ENCODE results near the gene MGAT1. TPM values are rescaled to one million over a fixed set of nuclear protein-coding genes. Genes with fewer than 3 reads are reported as not detected.

MGAT1 gene
- total RNA-seq, result 137 and 140 TPM in 2 replicates
- long read RNA-seq, transcript MGAT1-201 (2 exons, 2,761 nt), result major isoform, 57 of 83 reads
- long read RNA-seq, partial matches to known transcripts, result 1 of 83 reads
- long read RNA-seq, other reads (novel, unspliced or antisense), result 20 of 83 reads

DNA sequence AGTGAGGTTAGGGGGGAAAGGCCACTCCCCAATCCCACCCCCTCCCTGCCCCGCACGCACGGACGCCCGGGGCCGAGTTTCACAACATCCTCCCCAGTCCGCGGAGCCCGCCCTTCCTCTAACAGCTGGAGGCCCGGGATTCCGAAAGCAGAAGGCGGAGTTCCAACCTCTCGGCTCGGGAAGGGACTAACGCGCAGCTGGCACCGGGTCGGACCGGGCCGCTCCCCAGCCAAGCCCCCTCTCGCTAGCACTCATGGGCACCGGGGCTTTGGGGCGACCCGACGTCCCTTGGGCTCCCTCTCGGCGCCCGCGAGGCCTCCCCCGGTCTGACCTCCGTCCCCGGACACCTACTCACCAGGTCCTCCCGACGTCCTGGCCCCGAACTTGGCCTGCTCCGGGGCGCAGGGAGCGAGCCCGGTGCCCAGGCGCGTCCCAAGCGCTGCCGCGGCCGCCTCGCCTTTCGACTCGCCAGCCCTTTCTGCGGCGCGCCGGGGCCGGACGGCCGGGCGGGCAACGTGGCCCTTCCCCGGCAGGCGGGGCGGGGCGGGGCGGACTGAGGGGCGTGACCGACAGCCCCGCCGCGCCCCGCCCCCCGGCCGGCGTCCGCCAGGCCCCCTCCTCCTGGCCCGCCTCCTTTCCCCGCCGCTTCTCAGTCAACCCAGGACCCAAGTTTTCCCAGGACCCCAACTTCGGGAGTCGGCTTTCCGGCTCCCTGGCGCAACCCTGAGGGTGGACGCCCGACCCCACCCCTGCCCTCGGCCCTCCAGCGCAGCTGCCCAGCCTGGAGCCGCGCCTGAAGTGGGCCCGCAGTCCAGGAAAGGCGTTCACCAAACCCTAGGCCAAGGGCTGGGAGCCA is at the start of gene MGAT1:
Gene MGAT1 (minus strand): TSS at position 482 of the 856 bp plus-strand sequence. CDS start 9,835 bp downstream, outside the sequence.
- H3K36me3 Mint-ChIP-seq (ENCODE audit: unreplicated experiment), result peaks cover 5% of the 10 kb centered on the region
- peaks cover 76% of the 10 kb centered on the region for H3K4me1 Mint-ChIP-seq (ENCODE audit: unreplicated experiment)
- peak within 1 kb of the TSS; percentile 84 for H3K4me3 Mint-ChIP-seq (ENCODE audit: unreplicated experiment)
- H3K9me3 Mint-ChIP-seq (ENCODE audit: unreplicated experiment), result no peaks in the 10 kb centered on the region
- peak within 1 kb of the TSS; percentile 93 for H3K27ac Mint-ChIP-seq (ENCODE audit: unreplicated experiment)
- no peak for TF ChIP-seq CTCF (IDR thresholded peaks at IDR 0.05)
- peak; percentile 93 for DNase-seq (ENCODE audit: extremely low spot score, unreplicated experiment)
- H3K27me3 Mint-ChIP-seq (ENCODE audit: unreplicated experiment), result no peaks in the 10 kb centered on the region

DNA sequence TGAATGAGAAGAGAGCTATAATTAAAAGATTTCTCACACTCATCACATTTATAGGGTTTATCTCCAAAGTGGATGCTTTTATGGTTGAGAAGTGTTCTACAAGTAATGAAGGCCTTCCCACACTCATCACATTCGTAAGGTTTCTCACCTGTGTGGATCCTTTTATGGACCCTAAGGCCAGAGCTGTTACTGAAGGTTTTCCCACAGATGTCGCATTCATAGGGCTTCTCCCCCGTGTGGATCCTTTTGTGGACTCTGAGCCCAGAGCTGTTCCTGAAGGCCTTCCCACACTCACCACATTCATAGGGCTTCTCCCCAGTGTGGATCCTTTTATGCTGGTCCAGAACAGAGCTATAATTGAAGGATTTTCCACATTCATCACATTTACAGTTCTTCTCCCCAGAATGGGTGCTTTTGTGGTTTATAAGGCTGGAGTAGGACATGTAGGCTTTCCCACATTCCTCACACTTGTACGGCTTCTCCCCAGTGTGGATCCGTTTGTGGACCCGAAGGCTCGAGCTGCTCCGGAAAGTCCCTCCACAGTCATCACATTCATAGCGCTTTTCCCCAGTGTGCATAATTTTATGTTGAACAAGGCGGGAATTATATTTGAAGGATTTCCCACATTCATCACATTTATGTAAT is 48.0 kb upstream of the MGAT1 start:
- no peak for TF ChIP-seq CTCF (IDR thresholded peaks at IDR 0.05)
- Mint-ChIP-seq H3K9me3 (ENCODE audit: unreplicated experiment) (peaks cover 74% of the 10 kb centered on the region), H3K4me3 (ENCODE audit: unreplicated experiment) (no peak overlapping the region), H3K27ac (ENCODE audit: unreplicated experiment) (no peak overlapping the region), H3K27me3 (ENCODE audit: unreplicated experiment) (no peaks in the 10 kb centered on the region), H3K36me3 (ENCODE audit: unreplicated experiment) (peaks cover 93% of the 10 kb centered on the region), H3K4me1 (ENCODE audit: unreplicated experiment) (no peaks in the 10 kb centered on the region)
- no peak for DNase-seq (ENCODE audit: extremely low spot score, unreplicated experiment)

DNA sequence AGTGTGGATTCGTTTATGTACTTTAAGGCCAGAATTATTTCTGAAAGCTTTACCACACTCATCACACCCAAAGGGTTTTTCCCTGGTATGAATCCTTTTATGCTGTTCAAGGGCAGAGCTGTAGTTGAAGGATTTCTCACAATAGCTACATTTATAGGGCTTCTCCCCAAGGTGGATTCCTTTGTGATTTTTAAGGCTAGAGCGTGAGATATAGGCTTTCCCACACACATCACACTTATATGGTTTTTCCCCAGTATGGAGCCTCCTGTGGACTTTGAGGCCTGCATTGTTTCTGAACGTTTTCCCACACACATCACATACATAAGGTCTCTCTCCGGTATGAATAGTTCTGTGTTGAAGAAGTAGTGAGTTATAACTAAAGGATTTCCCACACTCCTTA is 47.2 kb upstream of the MGAT1 start:
- H3K4me3 Mint-ChIP-seq (ENCODE audit: unreplicated experiment), result no peak overlapping the region
- H3K27me3 Mint-ChIP-seq (ENCODE audit: unreplicated experiment), result no peaks in the 10 kb centered on the region
- peaks cover 74% of the 10 kb centered on the region for H3K9me3 Mint-ChIP-seq (ENCODE audit: unreplicated experiment)
- no peaks in the 10 kb centered on the region for H3K4me1 Mint-ChIP-seq (ENCODE audit: unreplicated experiment)
- peaks cover 88% of the 10 kb centered on the region for H3K36me3 Mint-ChIP-seq (ENCODE audit: unreplicated experiment)
- no peak overlapping the region for H3K27ac Mint-ChIP-seq (ENCODE audit: unreplicated experiment)
- TF ChIP-seq CTCF (IDR thresholded peaks at IDR 0.05), result no peak
- DNase-seq (ENCODE audit: extremely low spot score, unreplicated experiment), result no peak

GRCh38 chr5:180848878-180849277 is 46.3 kb upstream of the MGAT1 start:
- H3K4me3 Mint-ChIP-seq (ENCODE audit: unreplicated experiment), result no peak overlapping the region
- no peaks in the 10 kb centered on the region for H3K4me1 Mint-ChIP-seq (ENCODE audit: unreplicated experiment)
- DNase-seq (ENCODE audit: extremely low spot score, unreplicated experiment), result no peak
- peaks cover 67% of the 10 kb centered on the region for H3K9me3 Mint-ChIP-seq (ENCODE audit: unreplicated experiment)
- H3K27ac Mint-ChIP-seq (ENCODE audit: unreplicated experiment), result no peak overlapping the region
- H3K27me3 Mint-ChIP-seq (ENCODE audit: unreplicated experiment), result no peaks in the 10 kb centered on the region
- no peak for TF ChIP-seq CTCF (IDR thresholded peaks at IDR 0.05)
- peaks cover 79% of the 10 kb centered on the region for H3K36me3 Mint-ChIP-seq (ENCODE audit: unreplicated experiment)

- DNase-seq (ENCODE audit: extremely low spot score, unreplicated experiment), result no peak
- TF ChIP-seq CTCF (IDR thresholded peaks at IDR 0.05), result no peak
- Mint-ChIP-seq H3K36me3 (ENCODE audit: unreplicated experiment) (peaks cover 75% of the 10 kb centered on the region), H3K27ac (ENCODE audit: unreplicated experiment) (no peak overlapping the region), H3K4me1 (ENCODE audit: unreplicated experiment) (no peaks in the 10 kb centered on the region), H3K27me3 (ENCODE audit: unreplicated experiment) (no peaks in the 10 kb centered on the region), H3K4me3 (ENCODE audit: unreplicated experiment) (no peak overlapping the region), H3K9me3 (ENCODE audit: unreplicated experiment) (peaks cover 62% of the 10 kb centered on the region)
Observed at GRCh38 chr5:180848265-180848664, 45.7 kb upstream of the MGAT1 start.

Data from osteocyte (in vitro differentiated cells).